CD1c-positive myeloid dendritic cell (primary cell): Measurements from ENCODE around the gene FABP6.
"Not testable (repeated sequence)": the region's sequence is repeated elsewhere in the genome, so short reads cannot be mapped to it uniquely, and the experiment has no call there.

Source experiments
- DNase-seq: peaks from one replicate; pipeline ENCODE4 v3.0.0-alpha.2; 2016; ENCODE audit errors: extremely low spot score

FABP6 gene, protein sequence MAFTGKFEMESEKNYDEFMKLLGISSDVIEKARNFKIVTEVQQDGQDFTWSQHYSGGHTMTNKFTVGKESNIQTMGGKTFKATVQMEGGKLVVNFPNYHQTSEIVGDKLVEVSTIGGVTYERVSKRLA

DNA sequence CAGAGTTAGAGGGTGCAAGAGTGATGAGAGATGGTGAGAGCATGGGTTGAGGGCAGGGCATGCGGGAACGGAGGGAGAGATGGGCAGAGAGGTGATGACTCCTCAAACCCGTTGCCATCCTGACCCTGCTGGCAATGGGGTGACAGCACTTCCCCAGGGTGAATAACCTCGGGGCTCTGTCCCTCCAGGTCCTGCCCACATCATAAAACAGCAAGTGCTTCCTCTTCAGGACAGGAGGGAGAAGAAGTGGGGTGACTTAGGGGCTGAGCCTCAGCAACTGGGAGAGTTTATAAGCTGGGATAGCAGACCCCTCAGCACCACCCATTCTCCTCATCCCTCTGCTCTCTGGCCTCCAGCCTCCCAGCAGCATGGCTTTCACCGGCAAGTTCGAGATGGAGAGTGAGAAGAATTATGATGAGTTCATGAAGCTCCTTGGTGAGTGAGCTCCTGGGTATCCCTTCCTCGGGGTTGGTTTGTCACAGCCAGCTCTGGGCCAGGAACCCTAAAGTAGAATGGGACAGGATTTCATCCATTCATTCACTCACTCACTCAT, at the start of gene FABP6:
TSS of gene FABP6 (plus strand) at position 317 of the 553 bp plus-strand sequence. CDS start at position 369, 52 bp downstream.
- DNase-seq = peak; percentile 14

DNA sequence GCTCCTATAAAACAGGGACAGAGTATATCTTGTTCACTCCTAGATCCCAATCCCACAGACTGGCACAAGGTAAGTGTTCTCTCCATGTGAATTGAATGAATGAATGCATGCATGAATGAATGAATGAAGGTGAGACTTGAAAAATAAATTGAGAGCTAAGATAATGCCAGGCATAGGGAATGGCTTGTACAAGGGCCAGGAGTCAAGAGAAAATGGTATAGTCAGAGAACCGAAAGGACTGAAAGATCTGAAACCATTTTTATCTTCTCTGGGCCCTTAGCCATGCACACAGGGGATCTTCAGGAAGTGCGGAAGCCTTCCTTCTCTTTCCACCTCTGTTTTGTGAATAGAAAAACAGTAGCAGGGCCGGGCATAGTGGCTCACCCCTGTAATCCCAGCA, 48.4 kb upstream of the FABP6 start:
- no peak for DNase-seq

DNA sequence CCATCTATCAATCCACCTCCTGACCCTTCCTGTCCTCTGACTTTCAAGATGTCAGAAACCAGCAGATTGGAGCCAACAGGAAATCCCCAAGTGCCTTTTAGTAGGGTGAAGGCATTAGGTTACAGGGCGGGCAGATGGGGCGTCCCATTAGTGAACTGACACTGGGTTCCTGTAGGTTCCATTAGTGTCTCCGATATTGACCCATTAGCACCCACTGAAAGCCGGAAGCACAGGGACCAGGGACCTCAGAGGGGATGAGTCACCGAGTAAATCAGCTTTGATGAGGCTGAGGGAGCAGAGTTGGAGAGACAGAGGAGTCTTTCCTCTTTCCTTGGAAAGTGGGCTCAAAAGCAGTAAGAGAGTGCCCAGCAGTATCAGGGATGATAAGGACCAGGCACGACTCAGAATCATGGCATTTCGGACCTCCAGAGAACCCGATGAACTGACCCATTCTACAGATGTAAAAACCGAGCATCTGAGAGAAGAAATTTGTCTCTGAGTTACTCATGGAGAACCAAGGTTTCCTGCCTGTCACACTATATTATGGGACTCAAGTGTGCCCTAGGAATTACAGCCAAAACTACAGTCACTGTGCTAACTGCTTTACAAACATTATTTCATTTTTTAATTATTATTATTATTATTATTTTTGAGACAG, 47.2 kb upstream of the FABP6 start:
- no peak for DNase-seq

DNA sequence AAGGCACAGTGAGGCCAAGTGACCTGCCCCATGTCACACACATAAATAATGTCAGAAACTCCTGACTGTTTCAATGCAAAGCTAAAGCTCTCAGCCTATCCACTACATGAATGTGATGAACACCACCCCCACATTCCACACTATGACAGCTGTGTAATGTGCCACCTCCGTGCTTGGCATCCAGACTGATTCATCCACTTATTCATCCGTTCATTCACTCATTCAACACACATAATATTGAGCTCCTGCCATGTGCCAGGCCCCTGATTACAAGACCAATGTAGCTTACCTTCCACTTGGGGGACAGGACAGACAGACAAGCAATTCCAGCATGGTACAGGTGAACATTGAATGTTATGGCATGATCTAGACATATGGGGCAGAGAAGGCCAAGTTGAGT, 46.2 kb upstream of the FABP6 start:
- DNase-seq = no peak

DNA sequence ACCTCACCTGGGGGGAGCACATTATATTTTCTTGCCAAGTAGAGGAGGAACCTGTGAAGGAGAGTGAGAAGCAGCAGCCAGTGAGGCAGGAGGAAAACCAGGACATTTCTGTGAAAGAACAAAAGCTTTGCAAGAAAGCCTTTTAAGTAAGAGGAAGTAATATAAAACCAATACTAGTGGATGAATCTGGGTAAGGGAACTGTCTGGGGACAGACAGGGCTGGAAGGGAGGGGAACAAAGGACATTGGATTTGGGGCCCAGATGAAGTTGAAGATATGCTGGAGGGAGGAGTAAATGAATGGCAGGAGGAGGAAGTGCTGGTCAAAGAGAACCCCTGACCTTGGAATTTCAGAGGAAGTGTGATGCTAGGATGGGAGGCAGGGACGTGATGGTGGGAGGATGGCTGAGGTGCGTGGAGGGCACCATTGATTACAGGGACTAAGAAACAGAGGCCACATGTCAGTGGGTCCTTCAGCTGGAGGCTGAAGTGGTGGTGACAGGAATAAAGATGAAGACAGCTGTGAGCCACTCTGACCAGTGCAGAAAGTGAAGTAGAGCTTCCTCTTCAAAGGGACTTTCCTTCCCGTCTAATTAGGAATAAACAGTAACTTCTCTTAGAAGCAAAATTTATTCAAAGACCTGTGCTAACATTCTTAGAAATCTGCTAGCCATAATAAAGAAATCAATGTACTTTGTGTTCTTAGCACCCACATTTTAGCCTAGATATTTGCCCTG, 43.5 kb upstream of the FABP6 start:
- peak; percentile 39 for DNase-seq

DNA sequence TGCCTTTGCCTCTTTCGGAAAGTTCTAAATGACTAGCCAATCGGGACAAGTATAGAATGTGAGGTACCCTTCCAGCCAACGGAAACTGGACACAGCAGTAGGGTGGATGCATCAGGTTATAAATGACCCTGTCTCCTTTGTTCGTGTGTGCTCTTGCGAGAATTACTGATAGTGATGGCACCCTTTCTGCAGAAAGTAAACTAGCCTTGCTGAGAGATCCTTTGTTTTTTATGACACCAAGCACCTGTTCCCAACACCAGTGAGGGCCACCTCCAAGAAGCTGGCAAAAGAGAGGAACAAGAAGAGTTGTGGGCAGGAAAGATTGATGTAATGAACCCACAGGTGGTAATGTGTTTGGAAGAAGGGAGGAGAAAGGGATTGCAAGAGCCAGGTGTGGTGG, 42.8 kb upstream of the FABP6 start:
- DNase-seq = no peak

DNA sequence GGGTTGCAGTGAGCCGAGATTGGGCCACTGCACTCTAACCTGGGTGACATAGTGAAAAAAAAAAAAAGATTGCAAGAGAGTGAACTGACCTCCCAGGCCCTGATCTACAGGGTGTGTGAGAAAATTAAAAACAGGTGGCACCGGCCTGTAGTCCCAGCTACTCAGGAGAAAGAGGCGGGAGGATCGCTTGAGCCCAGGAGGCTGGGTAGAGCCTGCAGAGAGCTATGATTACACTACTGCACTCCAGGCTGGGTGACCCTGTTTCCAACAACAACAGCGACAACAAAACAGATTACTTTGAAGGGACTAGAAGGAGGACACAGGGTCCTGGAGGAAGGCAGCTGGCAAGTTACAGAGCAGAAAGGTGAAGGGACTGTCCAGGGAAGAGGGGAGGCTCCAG, 42.2 kb upstream of the FABP6 start:
- no peak for DNase-seq

DNA sequence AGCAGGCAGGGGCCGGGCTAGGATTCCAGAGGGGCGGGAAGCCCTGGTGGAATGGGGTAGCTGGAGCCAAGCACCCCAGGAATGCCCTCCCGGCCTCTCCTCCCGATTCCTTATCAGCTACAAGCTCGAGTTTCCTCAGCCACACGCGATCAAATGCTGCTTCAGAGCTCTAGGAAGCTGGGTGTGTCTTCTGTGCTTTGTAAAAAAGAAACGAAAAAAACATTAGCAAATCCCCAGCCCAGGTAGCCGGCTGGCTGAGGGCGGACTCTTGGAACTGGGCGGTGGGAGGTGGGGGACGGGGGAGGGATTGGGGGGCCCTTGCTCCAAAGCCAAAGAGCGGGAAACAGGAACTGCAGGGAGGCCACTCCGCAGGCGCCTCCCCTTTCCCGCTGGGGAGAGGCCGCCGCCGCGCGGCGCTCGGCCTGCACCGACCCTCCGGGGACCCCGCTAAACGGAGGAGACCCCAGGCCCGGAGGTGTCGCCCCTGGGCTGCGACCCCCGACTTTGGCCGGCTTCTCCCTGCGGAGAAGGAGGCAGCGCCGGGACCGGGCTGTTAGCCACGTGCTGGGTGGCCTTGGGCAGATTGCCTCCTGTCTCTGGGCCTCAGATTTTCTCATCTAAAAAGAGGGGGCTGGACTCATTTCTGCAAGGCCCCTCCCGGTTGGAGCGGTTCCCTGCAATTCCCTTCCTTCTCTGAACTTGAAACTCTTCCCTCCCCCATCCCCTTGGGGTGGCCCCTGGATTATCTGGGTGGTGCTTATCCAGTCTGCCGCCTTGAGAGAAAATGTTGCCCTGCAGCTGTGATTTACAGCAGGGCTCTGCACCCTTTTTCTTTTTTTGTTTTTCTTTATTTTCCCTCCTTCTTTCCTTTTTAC, 40.9 kb upstream of the FABP6 start:
- peak; percentile 10 for DNase-seq

DNA sequence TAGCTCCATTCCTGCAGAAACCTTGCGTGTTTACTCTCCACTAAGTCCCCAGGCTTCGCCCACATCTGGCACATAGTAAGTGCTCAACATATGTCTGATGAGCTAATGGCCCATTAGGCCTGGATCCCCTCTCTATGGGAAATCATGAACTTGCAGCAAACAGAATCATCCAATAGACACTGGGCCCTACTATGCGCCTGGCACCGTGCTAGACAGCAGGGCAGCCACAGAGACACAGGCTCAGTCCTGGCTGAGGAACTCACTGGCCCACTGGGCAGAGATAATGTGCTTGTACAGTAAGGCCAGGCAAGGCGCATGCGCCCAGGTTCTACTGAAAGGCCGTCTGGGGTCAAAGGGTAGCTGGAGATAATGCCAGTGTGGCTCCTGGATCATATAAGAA, 36.9 kb upstream of the FABP6 start:
- DNase-seq = no peak

DNA sequence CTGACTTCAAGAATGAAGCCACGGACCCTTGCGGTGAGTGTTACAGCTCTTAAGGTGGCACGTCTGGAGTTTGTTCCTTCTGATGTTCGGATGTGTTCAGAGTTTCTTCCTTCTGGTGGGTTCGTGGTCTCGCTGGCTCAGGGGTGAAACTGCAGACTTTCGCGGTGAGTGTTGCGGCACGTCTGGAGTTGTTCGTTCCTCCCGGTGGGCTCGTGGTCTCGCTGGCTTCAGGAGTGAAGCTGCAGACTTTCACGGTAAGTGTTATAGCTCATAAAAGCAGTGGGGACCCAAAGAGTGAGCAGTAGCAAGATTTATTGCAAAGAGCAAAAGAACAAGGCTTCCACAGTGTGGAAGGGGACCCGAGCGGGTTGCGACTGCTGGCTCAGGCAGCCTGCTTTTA, 36.2 kb upstream of the FABP6 start:
- DNase-seq = not testable (repeated sequence)

DNA sequence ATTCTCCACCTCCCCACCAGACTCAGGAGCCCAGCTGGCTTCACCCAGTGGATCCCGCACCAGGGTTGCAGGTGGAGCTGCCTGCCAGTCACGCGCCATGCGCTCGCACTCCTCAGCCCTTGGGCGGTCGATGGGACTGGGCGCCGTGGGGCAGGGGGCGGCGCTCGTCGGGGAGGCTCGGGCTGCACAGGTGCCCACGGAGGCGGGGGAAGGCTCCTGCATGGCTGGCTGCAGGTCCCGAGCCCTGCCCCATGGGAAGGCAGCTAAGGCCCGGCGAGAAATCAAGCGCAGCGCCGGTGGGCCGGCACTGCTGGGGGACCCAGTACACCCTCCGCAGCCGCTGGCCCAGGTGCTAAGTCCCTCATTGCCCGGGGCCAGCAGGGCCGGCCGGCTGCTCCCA, 35.5 kb upstream of the FABP6 start:
- not testable (repeated sequence) for DNase-seq

DNA sequence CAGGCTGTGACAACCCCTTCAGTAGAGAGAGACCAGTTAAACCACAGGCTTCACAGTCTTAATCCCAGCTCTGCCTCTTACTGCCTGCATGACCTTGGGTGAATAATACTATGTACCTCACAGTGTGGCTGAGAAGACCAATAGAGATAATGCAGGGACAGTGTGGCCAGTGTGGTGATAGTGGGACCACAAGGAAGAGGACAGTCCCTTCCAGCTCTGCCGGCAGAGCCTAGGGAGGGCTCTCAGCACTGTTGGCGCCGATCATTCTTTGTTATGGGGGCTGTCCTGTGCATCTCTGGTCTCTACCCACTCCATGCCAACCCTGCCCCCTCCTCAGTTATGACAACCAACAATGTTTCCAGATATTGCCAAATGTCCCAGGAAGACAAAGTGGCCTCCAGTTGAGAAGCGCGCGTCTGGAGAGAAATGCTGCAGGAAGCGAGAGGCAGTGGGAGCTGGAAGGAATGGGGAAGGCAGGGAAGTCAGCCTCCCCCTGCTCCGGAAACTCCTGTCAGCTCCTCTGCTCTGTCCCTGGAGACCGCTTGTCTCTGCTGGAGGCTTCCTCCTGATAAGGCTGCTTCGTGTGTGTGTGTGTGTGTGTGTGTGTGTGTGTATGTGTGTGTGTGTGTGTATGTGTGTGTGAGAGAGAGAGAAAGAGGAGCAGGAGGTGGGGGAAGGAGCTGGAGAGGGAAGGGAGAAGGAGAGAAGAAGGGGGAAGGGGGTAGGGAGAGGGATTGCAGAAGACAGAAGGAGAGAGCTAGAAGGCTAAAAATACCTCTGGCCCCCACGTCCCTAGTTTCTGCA, 31.8 kb upstream of the FABP6 start:
- no peak for DNase-seq

DNA sequence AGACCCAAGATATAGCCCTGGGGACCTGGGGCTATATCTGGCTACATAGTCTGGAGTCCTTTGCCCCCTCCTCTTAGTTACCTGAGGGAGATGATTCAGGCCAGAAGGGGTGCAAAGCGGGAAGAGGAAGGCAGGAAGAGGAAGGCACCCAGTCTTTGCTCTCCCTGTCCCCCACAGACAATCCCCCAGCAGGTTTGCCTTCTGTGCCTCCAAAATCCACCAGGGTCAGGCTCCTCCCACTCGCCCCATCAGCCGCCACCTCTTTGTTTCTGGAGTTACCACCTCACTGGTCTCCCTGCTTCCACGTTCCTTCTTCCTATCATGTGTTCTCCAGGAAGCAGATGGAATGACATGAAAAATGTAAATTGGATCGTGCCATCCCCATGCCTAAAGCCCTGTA, 31.2 kb upstream of the FABP6 start:
- DNase-seq = no peak

DNA sequence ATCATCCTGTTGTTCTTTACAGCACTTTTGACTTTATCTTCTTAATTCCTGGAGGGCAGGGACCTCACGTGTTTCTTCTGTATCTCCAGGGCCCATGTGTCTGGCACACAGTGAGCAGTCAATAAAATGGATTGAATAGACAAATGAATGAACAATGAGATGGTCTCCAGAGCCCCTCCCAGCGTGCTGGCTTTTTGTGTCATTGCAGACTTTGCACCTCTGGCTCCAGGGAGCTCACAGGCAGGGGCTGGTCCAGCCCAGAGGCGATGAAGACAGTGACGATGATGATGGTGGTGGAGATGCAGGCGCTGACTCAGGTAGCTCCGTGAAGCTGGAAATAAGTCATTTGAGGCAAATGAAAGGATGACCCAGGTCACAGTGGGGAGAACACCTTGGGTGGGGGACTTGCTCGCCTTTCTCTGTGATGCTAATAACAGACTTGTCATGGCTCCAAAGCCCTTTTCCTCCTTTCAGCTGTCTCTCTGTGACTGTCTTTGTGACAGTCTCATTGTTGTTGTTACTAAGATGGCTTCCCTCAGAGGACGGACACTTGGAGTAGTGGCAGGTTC, 30.4 kb upstream of the FABP6 start:
- no peak for DNase-seq

DNA sequence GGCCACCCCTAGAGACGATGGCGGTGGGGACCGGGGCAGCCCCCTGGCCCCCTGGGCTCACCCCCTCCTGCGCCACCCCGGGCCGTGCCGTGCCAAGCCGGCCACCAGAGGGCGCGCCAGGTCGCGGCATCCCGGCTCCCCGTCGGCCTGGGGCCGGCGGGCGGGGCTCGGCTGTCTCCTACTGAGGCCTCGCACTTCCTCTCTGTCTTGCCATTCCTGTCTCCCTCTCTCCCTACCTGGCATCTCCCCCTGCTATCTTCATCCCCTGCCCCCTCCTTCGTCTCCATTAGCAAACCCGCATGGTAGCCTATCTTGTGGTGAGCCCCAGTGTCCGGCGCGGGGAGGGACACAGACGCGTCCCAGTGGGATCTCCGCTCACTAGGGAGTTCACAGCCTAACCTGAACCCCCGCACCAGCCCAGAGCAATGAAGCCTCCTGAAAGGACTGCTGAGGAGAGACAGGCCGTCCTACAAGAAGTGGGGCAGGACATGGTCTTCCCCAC, 29.8 kb upstream of the FABP6 start:
- DNase-seq = peak; percentile 78

DNA sequence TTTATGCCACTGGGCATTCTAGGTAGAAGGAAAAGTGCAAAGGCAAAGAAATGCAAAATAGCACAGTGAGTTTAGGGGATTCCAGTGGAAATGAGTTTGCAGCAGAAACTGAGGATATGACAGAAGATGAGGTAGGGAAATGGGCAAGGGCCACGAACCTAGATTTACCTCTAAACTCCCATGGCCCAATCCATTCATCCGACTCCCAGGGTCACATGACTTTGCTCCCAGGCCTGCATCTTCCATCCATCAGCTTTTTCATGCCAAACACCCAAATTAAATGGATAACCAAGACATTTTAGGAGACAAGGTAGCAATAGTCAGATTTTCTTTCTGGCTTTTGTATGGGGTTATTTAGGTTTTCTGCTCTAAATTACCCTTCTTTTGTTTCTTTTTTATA, 22.2 kb upstream of the FABP6 start:
- no peak for DNase-seq

DNA sequence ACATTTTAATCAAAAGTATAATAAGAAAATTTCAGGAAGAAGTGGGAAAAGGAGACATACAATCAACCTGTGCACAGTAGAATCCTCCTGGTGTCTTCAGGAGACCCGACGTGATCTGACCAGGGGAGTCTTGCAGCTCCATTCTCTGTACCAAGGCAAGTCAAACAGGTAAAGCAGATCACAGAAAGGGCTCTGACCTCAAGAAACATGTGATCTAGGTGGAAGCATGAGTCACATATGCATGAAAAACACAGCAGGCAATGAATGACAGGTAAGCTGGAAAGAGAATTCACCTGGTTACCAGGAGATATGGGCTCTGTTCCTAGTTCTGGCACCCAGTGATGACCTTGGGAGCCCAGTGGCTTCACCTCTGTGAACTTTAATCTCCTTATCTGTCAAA, 19.4 kb upstream of the FABP6 start:
- DNase-seq = no peak

DNA sequence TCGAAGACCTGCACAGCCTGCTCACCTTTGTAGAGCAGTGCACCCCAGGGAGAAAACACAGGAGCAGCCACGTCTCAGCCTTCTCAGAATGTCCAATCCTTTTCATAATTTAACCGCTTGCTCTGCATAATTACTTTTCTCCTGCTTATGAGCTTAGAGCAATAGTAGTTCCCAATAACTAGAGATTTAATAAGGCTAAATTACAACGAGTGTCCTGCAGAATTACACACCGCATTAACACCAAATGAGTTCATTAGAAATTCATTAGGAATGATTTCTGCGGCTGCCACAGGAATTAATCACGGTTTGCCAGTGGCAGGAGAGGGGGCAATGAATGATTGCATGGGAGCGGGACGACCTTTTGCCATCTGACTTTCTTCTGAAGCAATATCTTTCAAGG, 18.7 kb upstream of the FABP6 start:
- no peak for DNase-seq

DNA sequence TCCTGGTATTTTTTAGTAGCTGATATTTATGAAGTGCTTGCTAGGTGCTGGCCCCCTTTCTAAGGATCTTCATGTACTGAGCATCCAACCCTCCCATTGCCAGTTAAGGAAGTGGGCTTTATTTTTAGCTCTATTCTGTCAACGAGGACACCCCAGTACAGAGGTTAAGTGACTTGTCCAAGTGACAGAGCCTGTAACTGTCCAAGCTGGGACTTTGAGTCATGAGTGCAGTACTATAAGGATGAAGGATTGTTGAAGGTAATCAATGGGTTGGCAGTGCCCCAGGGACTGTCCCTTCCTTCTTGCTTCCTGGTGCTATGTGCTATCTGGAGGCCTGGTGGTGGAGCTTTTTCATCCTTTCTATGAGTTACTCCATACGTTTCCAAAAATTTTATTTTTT, 18.0 kb upstream of the FABP6 start:
- no peak for DNase-seq

DNA sequence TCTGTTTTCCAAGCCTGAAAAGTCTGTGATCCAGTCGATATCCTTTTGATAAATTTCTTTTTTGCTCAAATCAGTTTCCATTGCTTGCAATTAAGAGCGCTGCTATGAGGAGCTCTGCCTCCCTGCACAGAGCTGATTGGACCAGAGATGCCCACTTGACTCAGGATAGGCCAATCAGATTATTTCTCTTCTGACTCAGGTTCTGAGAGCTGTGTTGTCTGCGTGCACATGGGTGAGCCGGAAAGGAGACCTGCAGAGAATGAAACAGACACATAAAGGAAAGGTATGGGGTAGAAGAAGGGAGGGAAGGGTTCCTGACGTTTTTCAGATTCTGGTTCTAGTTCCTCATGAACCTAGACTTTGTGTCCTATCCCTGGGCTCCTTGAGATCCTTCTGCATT, 15.8 kb upstream of the FABP6 start:
- no peak for DNase-seq

DNA sequence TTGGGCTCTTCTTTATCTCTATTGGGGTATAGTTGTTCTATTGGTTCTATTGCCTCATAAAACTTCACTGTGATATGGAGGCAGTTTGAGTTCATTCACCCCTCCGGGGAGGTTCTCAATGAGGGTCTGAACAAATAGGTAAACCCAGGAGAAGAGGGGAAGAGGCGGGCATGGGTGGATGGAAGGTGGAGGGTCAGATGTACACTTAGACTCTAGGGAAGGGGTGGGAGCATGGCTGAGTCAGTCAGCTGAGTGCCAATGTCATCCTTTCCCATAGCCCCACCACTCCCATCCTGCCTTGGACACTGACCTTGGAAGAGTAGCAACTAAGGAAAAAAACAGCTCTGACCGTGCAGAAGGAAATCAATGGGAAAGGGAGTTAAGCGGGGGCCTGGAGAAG, 9.9 kb upstream of the FABP6 start:
- no peak for DNase-seq
